Muscle layer of duodenum (tissue), 2 donors: ENCODE data around the gene SP5.

ENCODE experiments used
- H3K27ac ChIP-seq: one replicate; pipeline ENCODE4 v1.7.0; 2013; ENCODE audit warnings: mild to moderate bottlenecking, low read length
- H3K27me3 ChIP-seq: one replicate; pipeline ENCODE4 v1.7.0; 2013; ENCODE audit warnings: low read depth, mild to moderate bottlenecking, control low read depth, low read length
- H3K36me3 ChIP-seq, 2 donors: one replicate each; pipeline ENCODE4 v1.7.0; 2013; ENCODE audit warnings: low read length in 2 of 2, control low read depth in 1 of 2, mild to moderate bottlenecking in 1 of 2; ENCODE audit not compliant: insufficient read depth in 2 of 2, control insufficient read depth in 1 of 2
- H3K4me1 ChIP-seq, 2 donors: one replicate each; pipeline ENCODE4 v1.7.0; 2013; ENCODE audit warnings: low read length in 2 of 2, mild to moderate bottlenecking in 2 of 2, control low read depth in 1 of 2, moderate library complexity in 1 of 2; ENCODE audit not compliant: insufficient read depth in 2 of 2, control insufficient read depth in 1 of 2
- H3K4me3 ChIP-seq, 2 donors: one replicate each; pipeline ENCODE4 v1.7.0; 2013; ENCODE audit warnings: low read length in 2 of 2, low read depth in 1 of 2, mild to moderate bottlenecking in 1 of 2
- H3K9me3 ChIP-seq, 2 donors: one replicate each; pipeline ENCODE4 v1.7.0; 2013; ENCODE audit warnings: low read length in 2 of 2, control low read depth in 1 of 2, mild to moderate bottlenecking in 1 of 2; ENCODE audit not compliant: control insufficient read depth in 1 of 2
- donor health status: healthy.

The SP5 gene

GRCh38 chr2:170766693-170767092 is 51.6 kb downstream of the SP5 start:
- no peaks in the 10 kb centered on the region for H3K9me3 ChIP-seq
- H3K27ac ChIP-seq: no peak overlapping the region
- H3K27me3 ChIP-seq: no peaks in the 10 kb centered on the region
- H3K36me3 ChIP-seq: no peaks in the 10 kb centered on the region
- peaks cover 0 to 5% of the 10 kb centered on the region in 2 donors for H3K4me1 ChIP-seq
- no peak overlapping the region for H3K4me3 ChIP-seq
